Left hindlimb (tissue), 1 donor: ENCODE measurements around the gene FECH.

ENCODE experiments used
- DNase-seq: peaks from one replicate; pipeline ENCODE4 v3.0.0-alpha.2; 2018

Gene FECH

DNA sequence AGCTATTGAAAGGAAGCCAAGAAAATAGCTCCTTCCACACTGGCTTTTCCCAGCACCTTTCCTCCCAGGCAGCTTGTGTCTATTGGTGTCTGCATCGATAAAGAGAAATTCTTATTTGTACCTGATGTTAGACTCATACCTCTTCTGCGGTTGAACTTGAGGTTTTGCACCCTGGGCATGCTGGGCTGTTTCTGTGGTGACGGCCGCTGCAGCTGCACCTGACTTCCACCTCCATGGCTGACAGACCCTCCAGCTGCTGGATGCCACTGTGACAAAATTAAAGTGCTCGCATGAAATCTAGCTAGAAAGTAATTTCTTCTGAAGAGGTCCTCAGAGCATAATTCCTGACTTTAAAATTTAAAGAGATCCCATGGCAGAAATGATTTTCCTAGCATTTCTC lies 6.6 kb downstream of the FECH start:
- DNase-seq: no peak

DNA sequence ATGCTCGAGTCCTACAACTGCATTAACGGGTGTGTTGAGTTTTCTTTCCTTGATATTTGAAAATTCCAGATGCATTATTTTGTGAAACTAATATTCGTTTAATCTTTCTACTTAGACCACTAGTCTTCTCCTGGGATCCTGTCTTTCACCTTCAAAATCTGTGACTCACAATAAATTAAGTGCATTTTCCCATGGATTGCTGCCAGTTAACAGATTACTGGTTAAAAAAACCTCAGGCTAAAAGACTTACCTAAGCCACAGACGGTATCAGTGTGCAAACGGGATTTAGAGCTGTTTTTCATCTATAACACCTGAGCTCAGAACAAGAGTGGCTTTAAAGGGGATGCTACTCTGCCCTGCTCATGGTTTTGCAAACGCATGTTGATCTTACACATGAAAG lies 10.2 kb downstream of the FECH start:
- no peak for DNase-seq

DNA sequence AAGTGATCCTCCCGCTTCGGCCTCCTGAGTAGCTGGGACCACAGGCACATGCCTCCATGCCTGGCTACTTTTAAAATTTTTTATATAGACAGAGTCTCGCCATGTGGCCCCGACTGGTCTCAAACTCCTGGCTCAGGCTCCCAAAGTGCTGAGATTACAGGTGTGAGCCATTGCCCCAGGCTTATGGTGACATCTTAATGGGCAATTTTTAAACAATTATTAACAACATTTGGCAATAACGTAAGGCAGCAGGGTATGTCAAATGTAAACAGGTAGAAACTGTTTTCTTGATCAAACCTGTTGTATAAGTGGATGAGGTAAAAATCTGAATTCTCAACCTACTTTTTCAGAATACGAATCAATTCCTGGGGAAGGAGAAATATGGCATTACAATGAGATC lies 11.0 kb downstream of the FECH start:
- DNase-seq: no peak

DNA sequence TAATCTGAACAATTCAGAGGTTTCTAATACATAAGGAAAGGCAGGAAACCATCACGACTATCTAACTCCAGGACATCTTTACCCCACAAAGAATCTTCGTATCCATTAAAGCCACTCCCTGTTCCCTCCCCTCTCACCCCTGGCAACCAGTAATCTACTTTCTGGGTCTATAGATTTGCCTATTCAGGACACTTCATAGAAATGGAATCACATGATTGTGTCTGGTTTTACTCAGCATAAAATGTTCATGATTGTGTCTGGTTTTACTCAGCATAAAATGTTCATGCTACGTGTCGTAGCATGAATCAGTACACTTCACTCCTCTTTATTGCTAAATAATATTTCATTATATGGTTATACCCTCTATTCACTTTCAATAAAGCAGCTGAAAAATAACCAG lies 11.6 kb downstream of the FECH start:
- DNase-seq: no peak

DNA sequence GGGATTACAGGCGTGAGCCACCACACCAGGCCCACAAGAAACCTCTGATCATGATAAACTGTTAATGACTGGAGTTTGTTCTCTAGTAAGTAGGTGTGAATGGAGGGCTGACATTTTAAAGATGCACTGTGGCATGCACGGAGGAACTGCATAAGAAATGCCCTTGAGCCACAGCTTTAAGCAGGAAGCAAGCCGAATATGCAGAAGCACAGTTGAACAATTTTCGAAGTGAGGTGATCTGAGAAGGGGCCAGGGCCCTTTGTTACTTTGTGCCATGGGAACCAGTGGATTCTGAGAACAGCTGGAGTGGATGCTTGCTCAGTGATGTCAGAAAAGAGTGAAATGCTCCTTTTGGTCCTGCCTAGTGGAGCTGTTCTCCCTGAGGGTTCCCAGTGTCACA lies 16.3 kb downstream of the FECH start:
- no peak for DNase-seq

DNA sequence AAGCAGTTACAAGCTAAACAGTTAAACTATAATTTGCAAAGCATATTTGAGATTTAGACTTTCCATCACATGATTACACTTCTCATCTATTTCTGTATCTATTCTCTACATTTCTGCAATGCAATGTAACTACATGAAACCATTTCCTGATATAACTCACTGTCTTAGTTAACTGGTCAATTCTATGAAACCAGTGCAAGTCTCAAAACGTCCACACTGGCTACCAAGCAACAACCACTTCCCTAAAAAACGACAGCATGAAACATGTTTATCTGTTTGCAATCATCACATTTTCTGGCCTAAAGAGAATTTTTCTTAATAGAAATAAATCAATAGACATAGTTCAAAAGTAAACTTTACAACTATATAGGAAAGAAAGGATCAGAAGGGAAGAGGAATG lies 17.4 kb downstream of the FECH start:
- DNase-seq: no peak

- peak; percentile 36 for DNase-seq
Measured at GRCh38 chr18:57561728-57562423, 24.6 kb downstream of the FECH start.

DNA sequence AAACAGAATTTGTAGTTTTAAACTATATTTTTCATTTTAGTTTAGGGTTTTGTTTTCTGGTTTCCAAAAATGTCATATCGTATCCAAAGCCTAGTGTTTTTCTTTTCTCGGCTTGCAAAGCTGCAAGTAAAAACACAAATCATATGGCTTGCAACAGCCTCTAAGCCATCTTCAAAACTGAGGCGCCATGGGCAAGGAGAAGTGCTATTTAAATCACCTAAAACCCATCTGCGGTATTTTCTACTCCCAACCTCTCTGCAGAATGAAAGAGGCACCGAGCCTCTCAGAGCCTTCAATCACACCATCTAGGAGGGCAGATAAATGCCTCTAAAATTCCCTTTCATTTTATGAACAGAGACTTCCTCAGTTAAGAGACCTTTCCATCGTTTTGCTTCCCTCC lies 25.2 kb downstream of the FECH start:
- no peak for DNase-seq

GRCh38 chr18:57559314-57559713 lies 27.2 kb downstream of the FECH start:
- DNase-seq: peak; percentile 75

- DNase-seq: no peak
Measured at GRCh38 chr18:57555134-57555533, 31.4 kb downstream of the FECH start.

GRCh38 chr18:57550510-57550909 lies 36.0 kb downstream of the FECH start:
- no peak for DNase-seq

DNA sequence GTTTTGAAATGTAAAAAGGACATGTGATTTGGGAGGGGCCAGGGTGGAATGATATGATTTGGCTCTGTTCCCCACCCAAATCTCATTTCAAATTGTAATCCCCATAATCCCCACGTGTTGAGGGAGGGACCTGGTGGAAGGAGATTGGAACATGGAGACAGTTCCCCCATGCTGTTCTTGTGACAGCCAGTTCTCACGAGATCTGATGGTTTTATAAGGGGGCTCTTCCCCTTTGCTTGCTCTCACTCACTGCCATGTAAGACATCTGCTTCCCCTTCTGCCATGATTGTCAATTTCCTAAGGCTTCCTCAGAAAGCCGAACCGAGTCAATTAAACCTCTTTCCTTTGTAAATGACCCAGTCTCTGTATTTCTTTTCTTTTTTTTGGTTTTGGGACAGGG lies 39.2 kb downstream of the FECH start:
- no peak for DNase-seq

- no peak for DNase-seq
Measured at GRCh38 chr18:57544936-57545660, 41.4 kb downstream of the FECH start.

- DNase-seq: no peak
Measured at GRCh38 chr18:57543560-57543959, 42.9 kb downstream of the FECH start.

GRCh38 chr18:57542812-57543427 lies 43.6 kb downstream of the FECH start:
- peak; percentile 55 for DNase-seq

GRCh38 chr18:57542126-57542525 lies 44.4 kb downstream of the FECH start:
- DNase-seq: no peak

- DNase-seq: no peak
Measured at GRCh38 chr18:57539702-57540101, 46.8 kb downstream of the FECH start.

GRCh38 chr18:57538614-57539013 lies 47.9 kb downstream of the FECH start:
- no peak for DNase-seq

DNA sequence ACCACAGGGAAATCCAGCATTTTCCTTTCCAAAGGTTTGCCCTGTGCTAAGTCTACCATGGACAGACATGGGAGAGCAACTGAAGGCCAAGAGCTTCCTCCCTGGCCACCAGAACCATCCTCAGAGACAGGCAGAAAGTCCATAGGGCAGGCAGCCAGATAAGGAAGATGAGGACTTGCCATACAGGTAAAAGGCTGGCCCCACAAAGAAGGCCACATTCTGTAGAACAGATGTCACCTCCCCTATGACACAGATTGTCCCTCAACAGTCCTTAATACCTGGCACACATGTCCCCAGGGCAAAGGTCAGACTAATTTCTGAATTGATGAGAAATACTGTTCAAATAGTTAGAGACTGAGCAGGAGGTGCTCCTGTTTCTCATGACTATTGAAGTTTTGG lies 52.0 kb downstream of the FECH start:
- no peak for DNase-seq

DNA sequence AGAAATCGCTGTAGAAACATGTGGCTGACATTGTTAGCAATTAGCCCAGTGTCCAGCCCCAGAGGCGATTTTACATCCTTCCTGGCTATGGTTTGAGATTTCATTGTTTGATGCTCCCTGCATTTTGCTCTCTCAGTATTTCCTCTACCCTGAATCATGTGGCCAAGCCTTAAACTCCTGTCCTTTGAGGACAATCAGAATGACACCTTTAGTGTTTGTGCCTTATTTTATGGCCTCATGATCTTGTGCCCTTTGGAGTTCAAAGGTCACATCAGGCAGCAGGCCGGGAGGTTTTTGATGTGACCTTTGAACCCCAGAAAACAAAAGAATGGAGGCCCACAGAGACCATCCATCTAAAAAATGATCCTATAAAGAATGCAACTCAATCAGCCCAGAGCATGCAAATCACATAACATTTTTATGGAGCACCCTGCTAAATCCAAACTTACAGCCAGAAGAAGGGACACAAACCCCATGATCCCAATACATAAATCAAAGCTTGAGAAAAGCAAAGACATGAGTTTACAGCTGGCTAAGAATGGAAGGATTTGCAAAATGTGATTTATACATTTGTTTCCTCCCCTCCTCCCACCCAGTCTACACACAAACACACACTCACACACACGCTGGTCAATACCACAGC lies 52.5 kb downstream of the FECH start:
- DNase-seq: no peak

DNA sequence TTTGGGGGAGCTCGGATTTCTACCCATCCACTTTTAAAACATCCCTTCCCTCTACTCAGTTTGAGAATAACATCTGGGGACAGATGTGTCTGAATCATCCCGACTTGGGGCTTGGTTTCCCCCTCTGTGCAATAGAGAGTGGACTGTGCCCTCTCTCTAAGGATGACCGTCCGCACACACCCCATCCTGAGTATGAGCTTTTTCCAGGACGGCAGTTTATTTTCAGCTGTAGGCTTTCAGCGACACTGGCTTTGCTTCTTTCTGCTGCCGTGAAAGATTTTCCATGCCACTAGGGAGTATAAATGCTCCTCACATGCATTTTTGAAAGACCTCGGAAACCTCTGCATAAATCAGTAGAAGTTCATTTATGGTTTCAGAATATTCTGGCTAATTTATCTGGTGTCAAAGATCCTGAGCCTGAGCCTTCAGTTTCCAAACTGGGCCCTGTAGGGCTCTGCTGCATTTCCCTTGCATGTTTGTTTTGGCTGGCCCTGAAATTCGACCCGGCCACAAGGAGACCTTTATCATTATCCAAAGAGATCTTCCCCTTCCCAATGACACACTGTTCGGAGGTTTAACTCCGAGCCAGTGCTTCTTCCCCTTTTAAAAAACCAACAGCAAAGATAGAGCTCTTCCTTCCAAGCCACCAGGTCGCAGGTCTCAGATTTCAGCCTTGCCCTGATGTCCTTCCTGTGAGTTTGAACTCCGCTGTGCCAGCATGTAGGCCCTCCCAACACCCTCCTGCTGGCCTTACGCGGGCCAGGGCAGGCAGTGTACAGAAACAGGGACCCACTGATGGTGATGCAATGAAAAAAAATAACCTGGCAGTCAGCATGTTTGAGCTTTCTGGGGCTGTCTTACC lies 53.3 kb downstream of the FECH start:
- peak; percentile 33 for DNase-seq

DNA sequence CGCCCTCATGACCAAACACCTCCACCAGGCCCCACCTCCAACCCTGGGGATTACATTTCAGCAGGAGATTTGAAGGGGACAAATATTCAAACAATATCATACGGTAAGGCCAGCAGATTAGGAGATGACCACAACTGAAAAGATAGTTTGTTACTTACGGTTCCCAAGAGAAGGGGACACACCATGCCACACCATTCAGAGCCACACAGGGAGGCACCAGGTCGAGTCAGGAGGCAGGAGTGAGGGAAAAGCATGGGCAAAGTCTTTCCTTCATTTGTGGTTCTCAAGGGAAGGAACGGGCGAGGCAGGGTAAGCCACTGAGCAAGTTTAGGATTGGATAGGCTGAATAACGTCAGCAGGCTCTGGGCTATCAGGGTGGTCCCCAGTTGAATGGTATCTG lies 57.4 kb downstream of the FECH start:
- no peak for DNase-seq
